ENCODE measurements around the gene SMYD3. TPM values are rescaled to one million over a fixed set of nuclear protein-coding genes. Genes with fewer than 3 reads are reported as not detected.

SMYD3 gene
- polyA plus RNA-seq, 1 donor from 2014 or later = 48.6 TPM

- Histone ChIP-seq H2AFZ (ENCODE audit: low read depth, low read length) (no peak overlapping the region), H3K9ac (ENCODE audit: low read length) (no peak overlapping the region), H3K36me3 (ENCODE audit: insufficient read depth, low read length) (no peaks in the 10 kb centered on the region), H4K20me1 (ENCODE audit: insufficient read depth) (no peaks in the 10 kb centered on the region), H3K27me3 (ENCODE audit: insufficient read depth, low read depth, low read length) (no peaks in the 10 kb centered on the region), H3K27ac (ENCODE audit: low read length) (no peak overlapping the region), H3K79me2 (replicated peaks; ENCODE audit: insufficient read depth, low read length) (no peaks in the 10 kb centered on the region), H3F3A (ENCODE audit: insufficient read depth, low read length, poor library complexity, severe bottlenecking) (no peaks in the 10 kb centered on the region), H3K9me2 (ENCODE audit: insufficient read depth, low read length) (no peaks in the 10 kb centered on the region), H3K4me2 (ENCODE audit: low read length) (no peak overlapping the region), H3K4me3 (ENCODE audit: low read length) (no peak overlapping the region), H3K9me3 (ENCODE audit: low read length) (no peaks in the 10 kb centered on the region)
- TF ChIP-seq, protein P1, sequence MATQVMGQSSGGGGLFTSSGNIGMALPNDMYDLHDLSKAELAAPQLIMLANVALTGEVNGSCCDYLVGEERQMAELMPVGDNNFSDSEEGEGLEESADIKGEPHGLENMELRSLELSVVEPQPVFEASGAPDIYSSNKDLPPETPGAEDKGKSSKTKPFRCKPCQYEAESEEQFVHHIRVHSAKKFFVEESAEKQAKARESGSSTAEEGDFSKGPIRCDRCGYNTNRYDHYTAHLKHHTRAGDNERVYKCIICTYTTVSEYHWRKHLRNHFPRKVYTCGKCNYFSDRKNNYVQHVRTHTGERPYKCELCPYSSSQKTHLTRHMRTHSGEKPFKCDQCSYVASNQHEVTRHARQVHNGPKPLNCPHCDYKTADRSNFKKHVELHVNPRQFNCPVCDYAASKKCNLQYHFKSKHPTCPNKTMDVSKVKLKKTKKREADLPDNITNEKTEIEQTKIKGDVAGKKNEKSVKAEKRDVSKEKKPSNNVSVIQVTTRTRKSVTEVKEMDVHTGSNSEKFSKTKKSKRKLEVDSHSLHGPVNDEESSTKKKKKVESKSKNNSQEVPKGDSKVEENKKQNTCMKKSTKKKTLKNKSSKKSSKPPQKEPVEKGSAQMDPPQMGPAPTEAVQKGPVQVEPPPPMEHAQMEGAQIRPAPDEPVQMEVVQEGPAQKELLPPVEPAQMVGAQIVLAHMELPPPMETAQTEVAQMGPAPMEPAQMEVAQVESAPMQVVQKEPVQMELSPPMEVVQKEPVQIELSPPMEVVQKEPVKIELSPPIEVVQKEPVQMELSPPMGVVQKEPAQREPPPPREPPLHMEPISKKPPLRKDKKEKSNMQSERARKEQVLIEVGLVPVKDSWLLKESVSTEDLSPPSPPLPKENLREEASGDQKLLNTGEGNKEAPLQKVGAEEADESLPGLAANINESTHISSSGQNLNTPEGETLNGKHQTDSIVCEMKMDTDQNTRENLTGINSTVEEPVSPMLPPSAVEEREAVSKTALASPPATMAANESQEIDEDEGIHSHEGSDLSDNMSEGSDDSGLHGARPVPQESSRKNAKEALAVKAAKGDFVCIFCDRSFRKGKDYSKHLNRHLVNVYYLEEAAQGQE (IDR thresholded peaks at IDR 0.05; ENCODE audit: borderline replicate concordance) = no peak
Measured at GRCh38 chr1:246512635-246513034, 5.6 kb upstream of the SMYD3 start.

- TF ChIP-seq, protein P1 (IDR thresholded peaks at IDR 0.05; ENCODE audit: borderline replicate concordance) = no peak
- TF ChIP-seq POLR2AphosphoS5 (IDR thresholded peaks at IDR 0.05) = no peak
- TF ChIP-seq RAD21 (conservative IDR thresholded peaks at IDR 0.05) = no peak
- TF ChIP-seq, protein P2, sequence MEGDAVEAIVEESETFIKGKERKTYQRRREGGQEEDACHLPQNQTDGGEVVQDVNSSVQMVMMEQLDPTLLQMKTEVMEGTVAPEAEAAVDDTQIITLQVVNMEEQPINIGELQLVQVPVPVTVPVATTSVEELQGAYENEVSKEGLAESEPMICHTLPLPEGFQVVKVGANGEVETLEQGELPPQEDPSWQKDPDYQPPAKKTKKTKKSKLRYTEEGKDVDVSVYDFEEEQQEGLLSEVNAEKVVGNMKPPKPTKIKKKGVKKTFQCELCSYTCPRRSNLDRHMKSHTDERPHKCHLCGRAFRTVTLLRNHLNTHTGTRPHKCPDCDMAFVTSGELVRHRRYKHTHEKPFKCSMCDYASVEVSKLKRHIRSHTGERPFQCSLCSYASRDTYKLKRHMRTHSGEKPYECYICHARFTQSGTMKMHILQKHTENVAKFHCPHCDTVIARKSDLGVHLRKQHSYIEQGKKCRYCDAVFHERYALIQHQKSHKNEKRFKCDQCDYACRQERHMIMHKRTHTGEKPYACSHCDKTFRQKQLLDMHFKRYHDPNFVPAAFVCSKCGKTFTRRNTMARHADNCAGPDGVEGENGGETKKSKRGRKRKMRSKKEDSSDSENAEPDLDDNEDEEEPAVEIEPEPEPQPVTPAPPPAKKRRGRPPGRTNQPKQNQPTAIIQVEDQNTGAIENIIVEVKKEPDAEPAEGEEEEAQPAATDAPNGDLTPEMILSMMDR (IDR thresholded peaks at IDR 0.05; ENCODE audit: poor library complexity, severe bottlenecking) = no peak
- no peak for TF ChIP-seq EZH2 (IDR thresholded peaks at IDR 0.05; ENCODE audit: borderline replicate concordance, insufficient read depth, low read length, poor library complexity, severe bottlenecking)
- no peak for TF ChIP-seq MXI1 (conservative IDR thresholded peaks at IDR 0.05; ENCODE audit: poor library complexity, severe bottlenecking)
- TF ChIP-seq EP300 (conservative IDR thresholded peaks at IDR 0.05; ENCODE audit: poor library complexity, severe bottlenecking) = no peak
- no peak for TF ChIP-seq SMC3 (conservative IDR thresholded peaks at IDR 0.05; ENCODE audit: poor library complexity)
- no peak for TF ChIP-seq TAF1 (IDR thresholded peaks at IDR 0.05; ENCODE audit: low read depth)
- Histone ChIP-seq H3K4me3 (ENCODE audit: low read length) (no peak overlapping the region), H3K27me3 (ENCODE audit: insufficient read depth, low read depth, low read length) (no peaks in the 10 kb centered on the region), H3K9me2 (ENCODE audit: insufficient read depth, low read length) (no peaks in the 10 kb centered on the region), H3K27ac (ENCODE audit: low read length) (no peak overlapping the region), H3K36me3 (ENCODE audit: insufficient read depth, low read length) (no peaks in the 10 kb centered on the region), H3K9ac (ENCODE audit: low read length) (no peak overlapping the region), H4K20me1 (ENCODE audit: insufficient read depth) (no peaks in the 10 kb centered on the region), H3K79me2 (replicated peaks; ENCODE audit: insufficient read depth, low read length) (no peaks in the 10 kb centered on the region), H3F3A (ENCODE audit: insufficient read depth, low read length, poor library complexity, severe bottlenecking) (no peaks in the 10 kb centered on the region), H2AFZ (ENCODE audit: low read depth, low read length) (no peak overlapping the region), H3K9me3 (ENCODE audit: low read length) (no peaks in the 10 kb centered on the region), H3K4me2 (ENCODE audit: low read length) (no peak overlapping the region)
Measured at GRCh38 chr1:246512230-246512629, 5.2 kb upstream of the SMYD3 start.

Measured in neural cell (in vitro differentiated cells).